HepG2 (cell line): ENCODE measurements around the gene YIPF4. TPM values are rescaled to one million over a fixed set of nuclear protein-coding genes. Genes with fewer than 3 reads are reported as not detected.

Source experiments
- CBFB ChIP-seq: sonication (generic); formaldehyde crosslinking; IDR thresholded peaks from 2 replicates; pipeline ENCODE4 v1.4.0; 2020; ENCODE audit warnings: missing genetic modification reagents
- ETV6 ChIP-seq: sonication (generic); formaldehyde crosslinking; conservative IDR thresholded peaks from 2 replicates; pipeline ENCODE4 v1.4.0; 2020; ENCODE audit warnings: missing genetic modification reagents
- HOXA9 ChIP-seq: sonication (generic); formaldehyde crosslinking; IDR thresholded peaks from 2 replicates; pipeline ENCODE4 v1.8.1; 2022; ENCODE audit warnings: missing genetic modification reagents, mild to moderate bottlenecking, moderate library complexity, borderline replicate concordance
- IKZF5 ChIP-seq: IDR thresholded peaks from 2 replicates; pipeline ENCODE4 v1.6.1; 2018; ENCODE audit warnings: missing genetic modification reagents, mild to moderate bottlenecking, missing compliant biosample characterization
- KDM5B ChIP-seq: sonication (generic); formaldehyde crosslinking; IDR thresholded peaks from 2 replicates; pipeline ENCODE4 v1.4.0; 2020; ENCODE audit warnings: missing genetic modification reagents, mild to moderate bottlenecking, borderline replicate concordance
- MAFF ChIP-seq: IDR thresholded peaks from 2 replicates; pipeline ENCODE4 v1.6.1; 2011; ENCODE audit warnings: low read depth, low read length, improper control_type of control experiment
- NAIF1 ChIP-seq: sonication (generic); formaldehyde crosslinking; IDR thresholded peaks from 2 replicates; pipeline ENCODE4 v1.5.0; 2020; ENCODE audit warnings: mild to moderate bottlenecking, missing genetic modification reagents, borderline replicate concordance
- NR2F6 ChIP-seq, 2 experiments: IDR thresholded peaks; 2 replicates each; pipeline ENCODE4 v1.6.1; 2016; ENCODE audit warnings: antibody characterized with exemption in 1 of 2, mild to moderate bottlenecking in 1 of 2
- ONECUT2 ChIP-seq: sonication (generic); formaldehyde crosslinking; IDR thresholded peaks from 2 replicates; pipeline ENCODE4 v1.4.0; 2020; ENCODE audit warnings: missing genetic modification reagents
- PHB2 ChIP-seq: fragments of 450-650 bp; IDR thresholded peaks from 2 replicates; pipeline ENCODE4 v1.6.1; 2018; ENCODE audit not compliant: partially characterized antibody
- RBFOX2 ChIP-seq: fragments of 200-400 bp; formaldehyde crosslinking; IDR thresholded peaks from 2 replicates; pipeline ENCODE4 v1.6.1; 2017; ENCODE audit warnings: low read depth, mild to moderate bottlenecking, low read length
- RNF219 ChIP-seq: sonication (generic); formaldehyde crosslinking; IDR thresholded peaks from 2 replicates; pipeline ENCODE4 v1.5.0; 2020; ENCODE audit warnings: mild to moderate bottlenecking, missing genetic modification reagents
- SMAD1 ChIP-seq: sonication (generic); formaldehyde crosslinking; IDR thresholded peaks from 2 replicates; pipeline ENCODE4 v1.4.0; 2020; ENCODE audit warnings: missing genetic modification reagents, low read depth, mild to moderate bottlenecking, borderline replicate concordance
- SNAI1 ChIP-seq: sonication (generic); formaldehyde crosslinking; IDR thresholded peaks from 2 replicates; pipeline ENCODE4 v1.5.0; 2020; ENCODE audit warnings: mild to moderate bottlenecking, missing genetic modification reagents, borderline replicate concordance
- TFDP1 ChIP-seq: IDR thresholded peaks from 2 replicates; pipeline ENCODE4 v1.6.1; 2016; ENCODE audit warnings: missing compliant biosample characterization, missing genetic modification reagents, borderline replicate concordance
- ZBTB42 ChIP-seq: sonication (generic); formaldehyde crosslinking; IDR thresholded peaks from 2 replicates; pipeline ENCODE4 v1.5.0; 2020; ENCODE audit warnings: mild to moderate bottlenecking, missing genetic modification reagents
- ZC3H13 ChIP-seq: sonication (generic); formaldehyde crosslinking; IDR thresholded peaks from 2 replicates; pipeline ENCODE4 v1.8.1; 2023; ENCODE audit warnings: mild to moderate bottlenecking, missing genetic modification reagents, moderate library complexity
- ZFYVE20 ChIP-seq: sonication (generic); formaldehyde crosslinking; IDR thresholded peaks from 2 replicates; pipeline ENCODE4 v1.8.0; 2023; ENCODE audit warnings: low read depth, mild to moderate bottlenecking, moderate library complexity, missing genetic modification reagents, borderline replicate concordance
- ZNF503 ChIP-seq: sonication (generic); formaldehyde crosslinking; IDR thresholded peaks from 2 replicates; pipeline ENCODE4 v1.4.0; 2020; ENCODE audit warnings: missing genetic modification reagents
- ZNF569 ChIP-seq: sonication (generic); formaldehyde crosslinking; IDR thresholded peaks from 2 replicates; pipeline ENCODE4 v1.5.0; 2020; ENCODE audit warnings: mild to moderate bottlenecking, missing genetic modification reagents, moderate library complexity, borderline replicate concordance
- polyA plus RNA-seq, 8 experiments: library from polyadenylated mRNA; depleted of rRNA in 3 of 8; stranded (reverse) in 7 of 8; unstranded in 1 of 8; fragments of >200 nt; fragmentation: Illumina TruSeq in 4 of 8; extraction: Trizol in 4 of 8; gene quantifications; 2 replicates each; pipeline versions ENCODE4 v1.2.1 to v1.2.3, GENCODE V29; 2011 to 2016; ENCODE audit warnings: low read depth in 4 of 8, missing spikeins in 1 of 8, mixed read lengths in 1 of 8; ENCODE audit not compliant: insufficient read depth in 1 of 8
- total RNA-seq, 5 experiments: library from RNA; depleted of rRNA; stranded (reverse); fragments of >200 nt; fragmentation: Illumina TruSeq; extraction: Trizol; gene quantifications; 2 replicates each; pipeline ENCODE4 v1.2.3, GENCODE V29; 2016; ENCODE audit warnings: low read depth in 1 of 5
- TF ChIP-seq, protein P1 (sequence below): sonication (generic); formaldehyde crosslinking; conservative IDR thresholded peaks from 2 replicates; pipeline ENCODE4 v1.5.0; 2020; ENCODE audit warnings: missing genetic modification reagents

The YIPF4 gene
- total and polyA plus RNA-seq, 2 of the 13 experiments (the other 11 are each of a cell fraction or from before 2014, with no cell fraction given) = 19.0 to 43.9 TPM

- TF ChIP-seq TFDP1 (CRISPR knock-in tag) (no peak), RNF219 (CRISPR knock-in tag) (no peak), HOXA9 (CRISPR knock-in tag) (peak; percentile 95), SNAI1 (CRISPR knock-in tag) (no peak; the same call in 1 of the 2 replicates), ONECUT2 (no peak), ZBTB42 (no peak), ETV6 (CRISPR knock-in tag) (0 out of 2 replicates have a peak, but pooled peaks have one; percentile 28), NAIF1 (CRISPR knock-in tag) (no peak), ZC3H13 (no peak; the same call in 1 of the 2 replicates), ZNF569 (CRISPR knock-in tag) (0 out of 2 replicates have a peak, but pooled peaks have one; percentile 67), MAFF (no peak), ZNF503 (CRISPR knock-in tag) (no peak; the same call in 1 of the 2 replicates), PHB2 (no peak), RBFOX2 (peak; percentile 69), ZFYVE20 (no peak; the same call in 1 of the 2 replicates), SMAD1 (CRISPR knock-in tag) (peak; percentile 11; the same call in 1 of the 2 replicates), KDM5B (CRISPR knock-in tag) (peak; percentile 11), CBFB (peak; percentile 50; the same call in 1 of the 2 replicates), IKZF5 (CRISPR knock-in tag) (no peak; the same call in 1 of the 2 replicates), NR2F6 (IDR thresholded peaks at IDR 0.05) (no peak), NR2F6 (CRISPR knock-in tag; IDR thresholded peaks at IDR 0.05) (no peak)
- TF ChIP-seq, protein P1, sequence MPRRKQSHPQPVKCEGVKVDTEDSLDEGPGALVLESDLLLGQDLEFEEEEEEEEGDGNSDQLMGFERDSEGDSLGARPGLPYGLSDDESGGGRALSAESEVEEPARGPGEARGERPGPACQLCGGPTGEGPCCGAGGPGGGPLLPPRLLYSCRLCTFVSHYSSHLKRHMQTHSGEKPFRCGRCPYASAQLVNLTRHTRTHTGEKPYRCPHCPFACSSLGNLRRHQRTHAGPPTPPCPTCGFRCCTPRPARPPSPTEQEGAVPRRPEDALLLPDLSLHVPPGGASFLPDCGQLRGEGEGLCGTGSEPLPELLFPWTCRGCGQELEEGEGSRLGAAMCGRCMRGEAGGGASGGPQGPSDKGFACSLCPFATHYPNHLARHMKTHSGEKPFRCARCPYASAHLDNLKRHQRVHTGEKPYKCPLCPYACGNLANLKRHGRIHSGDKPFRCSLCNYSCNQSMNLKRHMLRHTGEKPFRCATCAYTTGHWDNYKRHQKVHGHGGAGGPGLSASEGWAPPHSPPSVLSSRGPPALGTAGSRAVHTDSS = no peak
Measured at GRCh38 chr2:32357318-32358110, 79.8 kb downstream of the YIPF4 start (continued).
